Adrenal gland (tissue), 5 donors: ENCODE measurements around the gene HLA-DRA.

ENCODE experiments used
- POLR2A ChIP-seq, 2 donors: fragments of 450-650 bp; IDR thresholded peaks; one replicate each; pipeline ENCODE4 v1.6.1; 2017; ENCODE audit warnings: antibody characterized with exemption in 2 of 2, mild to moderate bottlenecking in 2 of 2, moderate library complexity in 1 of 2
- TF ChIP-seq, protein P1 (sequence below), 6 experiments: fragments of 450-650 bp in 4 of 6; fragments of 200-600 bp in 2 of 6; sonication (generic) in 1 of 6; IDR thresholded peaks; 1 replicate in 5 of 6; 2 replicates in 1 of 6; pipeline versions ENCODE4 v1.5.1 to v1.8.0; 2016 to 2021; ENCODE audit warnings: antibody characterized with exemption in 6 of 6, mild to moderate bottlenecking in 2 of 6, moderate library complexity in 1 of 6
- donor health status: DM: no; HTN: no; CAD: no.

DNA sequence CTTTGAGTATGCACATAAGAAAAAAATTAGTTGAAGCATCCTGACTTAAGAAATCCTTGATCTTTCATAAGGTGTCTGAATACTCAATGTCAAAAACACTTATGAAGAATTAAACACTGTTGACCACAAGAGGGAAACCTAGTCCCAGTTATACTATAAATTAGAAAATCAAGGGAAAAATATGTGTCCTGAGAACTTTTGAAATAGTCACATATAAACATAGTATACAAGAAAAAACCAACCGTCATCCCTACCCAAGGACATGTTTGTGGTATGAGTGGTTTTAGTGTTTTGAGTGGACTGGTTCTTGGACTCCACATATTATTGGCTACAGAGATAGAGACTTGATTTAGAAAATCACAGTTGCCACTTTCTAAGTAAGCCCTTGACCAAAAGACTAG, 7.6 kb upstream of the HLA-DRA start:
- TF ChIP-seq, protein P1, sequence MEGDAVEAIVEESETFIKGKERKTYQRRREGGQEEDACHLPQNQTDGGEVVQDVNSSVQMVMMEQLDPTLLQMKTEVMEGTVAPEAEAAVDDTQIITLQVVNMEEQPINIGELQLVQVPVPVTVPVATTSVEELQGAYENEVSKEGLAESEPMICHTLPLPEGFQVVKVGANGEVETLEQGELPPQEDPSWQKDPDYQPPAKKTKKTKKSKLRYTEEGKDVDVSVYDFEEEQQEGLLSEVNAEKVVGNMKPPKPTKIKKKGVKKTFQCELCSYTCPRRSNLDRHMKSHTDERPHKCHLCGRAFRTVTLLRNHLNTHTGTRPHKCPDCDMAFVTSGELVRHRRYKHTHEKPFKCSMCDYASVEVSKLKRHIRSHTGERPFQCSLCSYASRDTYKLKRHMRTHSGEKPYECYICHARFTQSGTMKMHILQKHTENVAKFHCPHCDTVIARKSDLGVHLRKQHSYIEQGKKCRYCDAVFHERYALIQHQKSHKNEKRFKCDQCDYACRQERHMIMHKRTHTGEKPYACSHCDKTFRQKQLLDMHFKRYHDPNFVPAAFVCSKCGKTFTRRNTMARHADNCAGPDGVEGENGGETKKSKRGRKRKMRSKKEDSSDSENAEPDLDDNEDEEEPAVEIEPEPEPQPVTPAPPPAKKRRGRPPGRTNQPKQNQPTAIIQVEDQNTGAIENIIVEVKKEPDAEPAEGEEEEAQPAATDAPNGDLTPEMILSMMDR (IDR thresholded peaks at IDR 0.05) = peak; percentile 21 to 78 (median 66)
- no peak for TF ChIP-seq POLR2A (IDR thresholded peaks at IDR 0.05)
